ENCODE results near the gene CENPO.

CENPO gene

DNA sequence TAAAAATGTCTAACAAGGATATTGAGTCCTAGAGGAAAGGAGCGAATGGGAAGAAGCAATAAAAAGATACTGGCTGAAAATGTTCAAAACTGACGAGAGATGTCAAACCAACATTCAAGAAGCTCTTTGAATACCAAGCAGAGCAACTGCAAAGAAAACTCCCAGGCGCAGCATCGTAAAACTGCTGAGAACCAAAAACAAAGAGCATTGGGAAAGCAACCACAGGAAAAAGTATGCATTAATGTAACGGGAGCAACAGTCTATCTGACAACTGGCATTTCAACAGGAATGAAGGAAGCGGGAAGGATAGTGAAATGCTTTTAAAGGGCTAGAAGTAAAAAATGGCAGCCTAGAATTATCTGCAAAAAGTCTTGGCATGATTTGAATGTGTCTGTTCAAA is 73.7 kb downstream of the CENPO start:
- DNase-seq, result no peak

- no peak for DNase-seq
These were observed 77.2 kb downstream of the CENPO start for GRCh38 chr2:24870440-24870839.

DNA sequence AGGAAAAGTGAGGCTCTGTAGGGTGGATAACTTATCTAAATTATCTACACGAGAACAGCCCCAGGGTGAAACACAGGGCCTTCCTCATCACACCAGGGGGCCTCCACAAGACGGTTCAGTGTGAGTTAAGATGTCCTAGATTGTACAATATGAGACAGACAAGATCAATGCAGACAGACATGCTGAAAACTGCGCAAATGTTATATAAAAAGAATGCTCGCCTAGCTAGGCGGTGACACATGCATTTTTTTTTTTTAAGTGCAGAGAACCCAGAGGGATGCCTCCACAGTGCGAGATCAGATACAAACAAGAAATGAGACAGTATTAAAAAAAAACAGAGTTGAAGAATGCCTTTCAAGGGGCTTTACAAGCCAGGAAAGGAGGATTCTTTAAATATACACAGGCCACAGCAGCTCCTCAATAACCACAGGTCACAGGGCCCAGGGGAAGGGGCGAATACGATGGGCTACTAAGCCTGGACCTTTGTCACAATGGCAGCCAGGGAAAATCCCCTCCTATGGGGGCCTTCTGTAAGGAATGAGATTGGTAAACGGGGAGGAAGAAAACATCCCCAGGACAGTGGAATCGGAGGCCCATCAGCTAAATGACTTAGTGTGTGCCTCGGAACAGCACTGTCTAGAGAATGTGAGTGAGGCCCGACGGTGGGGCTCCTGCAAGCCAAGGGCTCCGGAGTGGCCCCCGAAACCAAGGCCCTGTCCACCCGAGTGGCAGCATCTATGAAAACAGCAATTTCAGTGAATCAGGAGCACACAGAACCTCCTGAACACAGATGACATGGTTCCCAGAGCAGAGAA is 77.9 kb downstream of the CENPO start:
- DNase-seq, result no peak

GRCh38 chr2:24871852-24872333 is 78.7 kb downstream of the CENPO start:
- no peak for DNase-seq

All from DMS79 (cell line).